ENCODE results near the gene KRTAP10-7.
"Not testable (repeated sequence)": the region's sequence is repeated elsewhere in the genome, so short reads cannot be mapped to it uniquely, and the experiment has no call there.

The KRTAP10-7 gene

DNA sequence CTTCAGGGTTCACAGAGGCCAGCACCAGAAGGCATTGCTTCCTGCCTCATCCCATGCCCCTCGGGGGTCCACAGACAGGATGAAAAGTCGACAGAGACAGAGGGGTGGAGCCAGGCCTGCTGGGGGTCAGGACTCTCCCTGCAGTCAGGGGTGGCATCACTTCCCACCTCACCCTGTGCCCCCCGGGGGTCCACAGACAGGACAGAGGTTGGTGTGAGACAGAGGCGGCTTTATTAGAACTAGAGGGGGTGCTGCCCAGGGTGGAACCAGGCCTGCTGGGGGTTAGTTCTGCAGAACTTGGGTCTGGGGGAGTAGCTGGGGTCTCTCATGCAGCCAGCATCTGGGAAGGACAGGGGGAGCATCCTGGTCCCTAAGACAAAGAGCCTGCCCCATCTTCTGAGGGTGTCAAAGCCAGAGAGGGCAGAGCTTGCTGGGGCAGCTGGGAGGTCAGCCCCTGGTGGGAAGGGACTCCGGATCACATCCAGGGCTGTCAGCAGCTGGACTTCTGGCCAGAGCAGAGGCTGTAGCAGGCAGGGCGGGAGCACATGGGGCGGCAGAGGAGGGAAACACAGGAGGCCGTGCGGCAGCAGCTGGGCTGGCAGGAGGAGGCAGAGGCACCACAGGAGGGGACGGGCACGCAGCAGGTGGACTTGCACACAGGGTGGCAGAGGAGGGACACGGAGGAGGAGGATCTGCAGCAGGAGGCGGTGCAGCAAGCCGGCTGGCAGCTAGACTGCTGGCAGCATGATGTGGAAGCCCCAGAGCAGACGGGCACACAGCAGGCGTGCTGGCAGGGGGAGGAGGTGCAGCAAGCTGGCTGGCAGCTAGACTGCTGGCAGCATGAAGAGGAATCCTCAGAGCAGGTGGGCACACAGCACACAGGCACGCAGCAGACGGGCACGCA is 9.2 kb upstream of the KRTAP10-7 start:
- DNase-seq (ENCODE audit: low read depth), result not testable (repeated sequence)

DNA sequence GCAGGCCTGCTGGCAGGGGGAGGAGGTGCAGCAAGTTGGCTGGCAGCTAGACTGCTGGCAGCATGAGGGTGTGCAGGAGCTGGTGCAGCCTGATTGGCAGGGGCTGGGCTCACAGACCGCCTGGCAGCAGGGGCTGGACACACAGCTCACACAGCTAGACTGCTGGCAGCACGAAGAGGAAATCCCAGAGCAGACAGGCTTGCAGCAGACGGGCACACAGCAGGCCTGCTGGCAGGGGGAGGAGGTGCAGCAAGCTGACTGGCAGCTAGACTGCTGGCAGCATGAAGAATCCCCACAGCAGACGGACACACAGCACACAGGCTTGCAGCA is 8.6 kb upstream of the KRTAP10-7 start:
- not testable (repeated sequence) for DNase-seq (ENCODE audit: low read depth)

GRCh38 chr21:44592446-44593311 is 7.7 kb upstream of the KRTAP10-7 start, which contains the start of gene KRTAP10-6:
KRTAP10-6 (minus strand) TSS chr21:44592505; CDS start chr21:44592484, 21 bp downstream.
- no peak for DNase-seq (ENCODE audit: low read depth)

DNA sequence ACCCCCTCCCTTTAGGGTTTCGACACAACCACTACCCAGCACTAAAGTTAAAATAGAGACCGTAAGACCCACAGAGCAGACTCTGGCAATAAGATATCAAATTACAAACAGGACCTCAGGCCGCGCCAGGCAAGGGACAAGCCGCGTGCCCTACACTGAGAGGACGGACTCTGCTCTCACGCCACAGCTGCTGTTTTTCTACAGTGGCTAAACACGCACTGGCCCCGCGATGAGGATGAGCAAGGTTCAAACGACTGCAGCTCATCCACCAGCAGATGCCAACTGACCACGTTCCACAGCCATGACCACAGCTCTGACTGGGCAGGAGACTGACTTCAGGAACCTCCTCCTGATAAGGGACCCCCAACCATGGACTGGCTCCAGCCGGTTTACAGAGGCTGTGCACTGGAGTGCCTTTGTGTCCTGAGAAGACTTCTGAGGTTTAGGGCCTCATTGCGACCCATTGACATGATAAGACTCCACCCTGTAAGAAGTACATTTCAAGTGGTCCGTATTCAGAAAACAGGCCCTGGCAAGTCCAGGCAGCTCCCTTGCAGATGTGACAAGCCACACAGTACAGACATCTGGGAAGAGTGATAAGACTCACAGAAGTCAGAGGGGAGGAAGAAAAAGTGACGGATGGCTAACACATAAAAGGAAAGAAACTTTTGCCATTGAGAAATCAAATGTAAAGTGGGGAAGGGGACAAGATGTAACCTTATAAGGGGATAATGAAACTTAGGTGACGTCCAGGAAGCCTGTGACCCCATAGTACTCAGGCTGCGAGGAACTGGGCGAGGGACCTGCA is 6.6 kb upstream of the KRTAP10-7 start:
- no peak for DNase-seq (ENCODE audit: low read depth)

DNA sequence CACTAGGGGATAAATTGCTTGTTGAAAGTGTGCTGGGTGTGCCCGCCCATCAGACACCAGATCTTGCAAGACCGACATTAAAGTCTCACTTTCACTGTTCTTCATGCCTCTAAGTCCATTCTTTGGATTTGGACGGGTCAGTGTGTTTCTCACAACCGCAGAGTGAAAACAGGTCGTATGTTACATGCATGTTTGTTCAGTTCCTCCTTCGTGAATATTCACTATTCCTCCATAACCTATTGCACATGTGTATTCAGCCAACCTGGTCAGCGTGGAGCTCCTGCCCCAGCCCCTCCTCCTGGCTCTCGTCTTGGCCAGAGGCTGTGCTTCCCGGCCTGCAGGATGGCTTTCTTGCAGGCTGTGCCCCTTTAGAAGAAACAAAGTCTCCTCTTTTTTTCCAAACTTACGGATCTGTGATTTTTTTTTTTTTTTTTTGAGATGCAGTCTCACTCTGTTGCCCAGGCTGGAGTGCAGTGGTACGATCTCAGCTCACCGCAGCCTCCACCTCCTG is 5.9 kb upstream of the KRTAP10-7 start:
- no peak for DNase-seq (ENCODE audit: low read depth)

GRCh38 chr21:44595524-44595923 is 4.9 kb upstream of the KRTAP10-7 start:
- no peak for DNase-seq (ENCODE audit: low read depth)

DNA sequence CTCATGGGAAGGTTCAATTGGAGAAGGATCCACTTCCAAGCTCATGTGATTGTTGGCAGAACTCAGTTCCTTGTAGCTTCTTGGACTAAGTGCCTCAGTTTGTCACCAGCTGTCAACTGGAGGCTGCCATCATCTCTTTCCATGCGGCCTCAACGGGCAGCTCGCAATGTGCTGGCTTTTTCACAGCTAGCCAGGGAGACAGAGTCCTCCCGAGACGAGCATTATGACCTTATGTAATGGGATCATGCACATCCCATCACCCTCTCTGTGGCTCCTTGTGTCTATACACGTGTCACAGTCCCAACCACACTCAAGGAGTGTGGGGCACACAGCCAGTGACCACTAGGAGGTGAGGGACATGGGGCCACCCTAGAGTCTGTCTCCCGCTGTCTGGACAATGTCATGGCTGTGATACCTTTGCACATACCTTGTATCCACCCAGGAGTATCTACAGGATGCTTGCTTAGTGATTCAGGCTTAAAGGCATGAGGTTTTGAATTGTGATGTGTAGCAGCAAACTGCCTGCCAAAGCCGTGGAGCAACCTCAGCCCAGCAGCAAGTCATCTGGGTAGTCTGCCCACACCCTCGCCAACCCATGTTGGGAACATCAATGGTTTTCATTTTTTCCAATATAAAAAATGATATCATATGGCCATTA is 4.2 kb upstream of the KRTAP10-7 start:
- no peak for DNase-seq (ENCODE audit: low read depth)

GRCh38 chr21:44598061-44598460 is 2.3 kb upstream of the KRTAP10-7 start:
- DNase-seq (ENCODE audit: low read depth), result no peak

DNA sequence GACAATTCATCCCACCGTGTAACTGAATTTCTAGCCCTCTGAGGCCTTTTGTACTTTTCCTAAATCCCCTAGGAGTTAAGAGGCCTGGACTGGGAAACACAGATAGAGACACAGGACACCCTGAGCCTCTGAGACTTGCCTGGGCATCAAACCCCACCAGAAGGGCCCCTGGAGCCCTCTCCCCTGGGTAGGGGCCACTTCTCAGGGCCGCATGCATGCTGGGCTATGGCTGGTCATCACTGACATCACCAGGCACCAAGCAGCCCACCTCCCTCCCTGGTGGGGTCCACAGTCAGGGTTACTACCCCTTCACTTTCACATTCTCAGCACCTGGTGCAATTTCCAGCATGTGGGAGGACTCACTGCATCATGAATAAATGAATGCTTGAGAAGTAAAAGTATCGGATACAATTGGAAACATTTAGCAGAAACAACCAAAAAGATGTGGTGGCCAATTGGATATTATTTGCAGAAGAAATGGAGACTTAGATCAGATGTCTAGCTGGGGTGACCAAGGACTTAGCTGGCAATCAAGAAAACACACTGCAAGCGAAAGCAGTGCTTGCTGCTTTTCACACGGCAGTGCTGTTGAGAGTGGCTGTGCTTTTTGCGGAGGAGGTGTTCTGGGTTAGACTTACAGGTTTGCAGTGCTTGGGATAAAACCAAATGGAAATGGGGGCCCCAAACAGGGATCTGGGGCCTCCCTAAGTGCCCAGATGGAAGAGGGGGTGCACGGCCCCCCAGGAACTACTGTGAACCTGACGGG is 950 bp upstream of the KRTAP10-7 start:
- no peak for DNase-seq (ENCODE audit: low read depth)

- DNase-seq (ENCODE audit: low read depth), result not testable (repeated sequence)
Measured at GRCh38 chr21:44601091-44601490, 694 bp downstream of the KRTAP10-7 start.

GRCh38 chr21:44601596-44602462 is 1.4 kb downstream of the KRTAP10-7 start:
- no peak for DNase-seq (ENCODE audit: low read depth)

- no peak for DNase-seq (ENCODE audit: low read depth)
Measured at GRCh38 chr21:44602463-44602850, 2.1 kb downstream of the KRTAP10-7 start.

DNA sequence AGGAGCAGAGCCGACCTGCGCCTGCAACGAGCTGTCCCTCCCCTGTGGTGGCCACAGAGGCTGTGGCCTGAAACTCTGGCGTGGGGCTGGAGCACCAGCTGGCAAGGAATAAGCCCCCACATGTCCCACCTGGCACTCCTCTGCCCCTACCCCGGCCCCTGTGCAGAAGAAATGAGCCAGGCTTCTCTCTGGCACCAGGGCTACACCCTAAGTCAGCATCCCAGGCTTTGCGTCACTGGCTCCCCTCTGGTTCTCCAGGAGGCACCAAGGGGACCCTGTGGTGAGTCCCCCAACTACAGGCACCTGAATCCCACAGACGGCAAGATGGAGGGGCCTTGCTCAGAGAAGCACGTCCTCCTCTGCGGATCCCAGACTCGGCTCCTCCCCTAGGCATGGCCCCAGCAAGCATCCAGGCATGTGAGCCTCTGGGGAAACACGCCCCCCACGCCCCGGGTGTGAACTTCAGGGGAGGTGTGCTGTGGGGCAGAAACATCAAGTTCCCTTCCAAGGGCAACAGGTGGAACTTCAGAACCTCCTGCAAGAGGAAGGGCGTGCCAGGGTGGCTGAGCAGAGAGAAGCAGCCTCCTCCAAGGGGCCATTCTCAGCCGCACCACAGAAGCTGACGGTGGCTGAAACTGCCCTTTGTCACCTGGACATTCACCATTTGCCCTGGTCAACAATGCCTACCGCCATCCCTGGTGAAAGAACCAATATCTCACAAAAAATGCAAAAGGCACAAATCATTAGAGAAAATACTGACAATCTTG is 2.9 kb downstream of the KRTAP10-7 start:
- DNase-seq (ENCODE audit: low read depth), result no peak

GRCh38 chr21:44603911-44604310 is 3.5 kb downstream of the KRTAP10-7 start:
- DNase-seq (ENCODE audit: low read depth), result no peak

- DNase-seq (ENCODE audit: low read depth), result no peak
Measured at GRCh38 chr21:44606495-44606894, 6.1 kb downstream of the KRTAP10-7 start.

- DNase-seq (ENCODE audit: low read depth), result no peak
Measured at GRCh38 chr21:44609193-44609592, 8.8 kb downstream of the KRTAP10-7 start.

DNA sequence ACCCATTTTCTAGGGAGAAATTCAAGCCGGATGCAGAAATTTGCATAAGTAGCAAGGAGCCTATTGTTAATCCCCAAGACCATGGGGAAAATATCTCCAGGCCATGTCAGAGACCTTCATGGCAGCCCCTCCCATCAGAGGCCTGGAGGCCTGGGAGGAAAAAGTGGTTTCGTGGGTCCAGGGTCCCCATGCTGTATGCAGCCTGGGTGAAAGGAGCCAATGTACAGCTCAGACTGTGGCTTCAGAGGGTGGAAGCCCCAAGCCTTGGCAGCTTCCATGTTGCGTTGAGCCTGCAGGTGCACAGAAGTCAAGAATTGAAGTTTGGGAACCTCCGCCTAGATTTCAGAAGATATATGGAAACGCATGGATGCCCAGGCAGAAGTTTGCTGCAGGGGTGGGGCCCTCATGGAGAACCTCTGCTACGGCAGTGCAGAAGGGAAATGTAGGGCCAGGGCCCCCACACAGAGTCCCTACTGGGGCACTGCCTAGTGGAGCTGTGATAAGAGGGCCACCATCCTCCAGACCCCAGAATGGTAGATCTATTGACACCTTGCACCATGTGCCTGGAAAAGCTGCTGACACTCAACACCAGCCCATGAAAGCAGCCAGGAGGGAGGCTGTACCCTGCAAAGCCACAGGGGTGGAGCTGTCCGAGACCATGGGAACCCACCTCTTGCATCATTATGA is 9.9 kb downstream of the KRTAP10-7 start:
- not testable (repeated sequence) for DNase-seq (ENCODE audit: low read depth)

DNA sequence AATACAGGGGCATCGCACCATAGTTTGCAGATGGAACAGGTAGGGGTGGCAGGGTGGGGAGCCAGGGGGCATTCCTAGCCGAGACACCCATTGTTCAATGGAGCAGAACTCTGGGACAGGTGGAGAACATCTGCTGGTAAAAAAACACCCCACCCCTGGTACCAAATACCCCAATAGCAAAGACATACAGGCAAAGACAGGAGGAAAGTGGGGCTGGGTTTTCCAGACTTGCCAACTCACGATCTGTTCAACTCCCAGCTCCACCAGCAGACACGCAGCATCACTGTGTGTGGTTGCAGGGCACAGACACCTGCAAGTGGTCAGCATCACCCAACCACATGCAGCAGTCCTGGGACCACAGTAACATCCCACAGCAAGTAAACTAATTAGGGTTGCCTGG is 11.2 kb downstream of the KRTAP10-7 start:
- DNase-seq (ENCODE audit: low read depth), result no peak
